OCI-LY1 (cell line): ENCODE data around the gene PLA2G6.

Source experiments
- H2AFZ ChIP-seq: fragments of 200-600 bp; sonication (generic), shearing (Covaris generic); 2 replicates; pipeline ENCODE4 v1.6.0; 2014; ENCODE audit warnings: antibody characterized with exemption, mild to moderate bottlenecking, low read length
- H3F3A ChIP-seq: fragments of 200-600 bp; sonication (generic), shearing (Covaris generic); 2 replicates; pipeline ENCODE4 v1.6.0; 2014; ENCODE audit warnings: mild to moderate bottlenecking, antibody characterized with exemption, low read length, moderate library complexity; ENCODE audit not compliant: insufficient read depth
- H3K27ac ChIP-seq: fragments of 200-600 bp; sonication (generic); 2 replicates; pipeline ENCODE4 v1.5.1; 2014; ENCODE audit warnings: low read length, mixed run types, mild to moderate bottlenecking, low read depth; ENCODE audit not compliant: poor library complexity, severe bottlenecking
- H3K27me3 ChIP-seq: fragments of 200-600 bp; sonication (generic); 2 replicates; pipeline ENCODE4 v1.6.0; 2014; ENCODE audit warnings: antibody characterized with exemption, mild to moderate bottlenecking, low read length, moderate library complexity; ENCODE audit not compliant: insufficient read depth
- H3K36me3 ChIP-seq: fragments of 200-600 bp; sonication (generic); 2 replicates; pipeline ENCODE4 v1.6.1; 2014; ENCODE audit warnings: mild to moderate bottlenecking, antibody characterized with exemption, low read length, moderate library complexity, mixed read lengths; ENCODE audit not compliant: insufficient read depth
- H3K4me1 ChIP-seq: fragments of 200-600 bp; sonication (generic); 2 replicates; pipeline ENCODE4 v1.5.1; 2014; ENCODE audit warnings: mild to moderate bottlenecking, low read length, moderate library complexity; ENCODE audit not compliant: insufficient read depth, severe bottlenecking
- H3K4me2 ChIP-seq: fragments of 200-600 bp; sonication (generic), shearing (Covaris generic); 2 replicates; pipeline ENCODE4 v1.6.1; 2014; ENCODE audit warnings: low read length
- H3K4me3 ChIP-seq: fragments of 200-600 bp; sonication (generic); 2 replicates; pipeline ENCODE4 v1.5.1; 2014; ENCODE audit warnings: low read length, low read depth, mild to moderate bottlenecking, mixed read lengths; ENCODE audit not compliant: poor library complexity, severe bottlenecking
- H3K79me2 ChIP-seq: fragments of 200-600 bp; shearing (Covaris generic); 2 replicates; pipeline ENCODE4 v1.6.1; 2016; ENCODE audit warnings: mixed run types, low read length, mixed read lengths; ENCODE audit not compliant: insufficient read depth
- H3K9ac ChIP-seq: fragments of 200-600 bp; sonication (generic), shearing (Covaris generic); 2 replicates; pipeline ENCODE4 v1.6.1; 2014; ENCODE audit warnings: mild to moderate bottlenecking, low read length, mixed read lengths
- H3K9me2 ChIP-seq: fragments of 200-600 bp; sonication (generic), shearing (Covaris generic); 2 replicates; pipeline ENCODE4 v1.6.1; 2014; ENCODE audit warnings: low read depth, mild to moderate bottlenecking, low read length, mixed read lengths
- H3K9me3 ChIP-seq: fragments of 200-600 bp; shearing (Covaris generic); 2 replicates; pipeline ENCODE4 v1.6.1; 2014; ENCODE audit warnings: low read length, mixed read lengths
- H4K20me1 ChIP-seq: fragments of 200-600 bp; sonication (generic), shearing (Covaris generic); 2 replicates; pipeline ENCODE4 v1.6.0; 2016; ENCODE audit warnings: mild to moderate bottlenecking, low read length; ENCODE audit not compliant: insufficient read depth
- CTCF ChIP-seq: fragments of 200-600 bp; sonication (generic), shearing (Covaris generic); IDR thresholded peaks from 2 replicates; pipeline ENCODE4 v1.5.1; 2017; ENCODE audit warnings: mild to moderate bottlenecking, antibody characterized with exemption, low read length, moderate library complexity, mixed read lengths
- EZH2 ChIP-seq: fragments of 200-600 bp; sonication (generic), shearing (Covaris generic); IDR thresholded peaks from 2 replicates; pipeline ENCODE4 v1.8.0; 2017; ENCODE audit warnings: borderline replicate concordance, mixed run types, mild to moderate bottlenecking, antibody characterized with exemption, low read length, moderate library complexity, mixed read lengths

Gene PLA2G6

GRCh38 chr22:38144025-38144405 lies 37.6 kb downstream of the PLA2G6 start:
- no peaks in the 10 kb centered on the region for H4K20me1 ChIP-seq
- H3K36me3 ChIP-seq: peaks cover 8% of the 10 kb centered on the region
- no peaks in the 10 kb centered on the region for H3K79me2 ChIP-seq
- H3K4me2 ChIP-seq: no peak overlapping the region
- H3F3A ChIP-seq: no peaks in the 10 kb centered on the region
- H3K4me3 ChIP-seq: no peak overlapping the region
- no peak overlapping the region for H3K9ac ChIP-seq
- H3K9me3 ChIP-seq: no peaks in the 10 kb centered on the region
- peaks cover 5% of the 10 kb centered on the region for H3K4me1 ChIP-seq
- TF ChIP-seq CTCF (no peak), EZH2 (no peak)
- no peak overlapping the region for H3K27ac ChIP-seq
- H2AFZ ChIP-seq: no peak overlapping the region
- no peaks in the 10 kb centered on the region for H3K27me3 ChIP-seq
- no peaks in the 10 kb centered on the region for H3K9me2 ChIP-seq

- H3K9ac ChIP-seq: no peak overlapping the region
- peaks cover 8% of the 10 kb centered on the region for H3K36me3 ChIP-seq
- no peaks in the 10 kb centered on the region for H4K20me1 ChIP-seq
- H3K27ac ChIP-seq: no peak overlapping the region
- H3K27me3 ChIP-seq: no peaks in the 10 kb centered on the region
- TF ChIP-seq EZH2 (no peak), CTCF (no peak)
- no peak overlapping the region for H3K4me2 ChIP-seq
- H3K4me1 ChIP-seq: no peaks in the 10 kb centered on the region
- H3K4me3 ChIP-seq: no peak overlapping the region
- H3K9me2 ChIP-seq: no peaks in the 10 kb centered on the region
- no peak overlapping the region for H2AFZ ChIP-seq
- no peaks in the 10 kb centered on the region for H3K79me2 ChIP-seq
- H3K9me3 ChIP-seq: no peaks in the 10 kb centered on the region
- H3F3A ChIP-seq: no peaks in the 10 kb centered on the region
These were observed 39.0 kb downstream of the PLA2G6 start for GRCh38 chr22:38142606-38143005.

GRCh38 chr22:38141217-38141973 lies 40.2 kb downstream of the PLA2G6 start:
- no peaks in the 10 kb centered on the region for H4K20me1 ChIP-seq
- TF ChIP-seq EZH2 (no peak), CTCF (no peak)
- H3K9ac ChIP-seq: no peak overlapping the region
- no peak overlapping the region for H2AFZ ChIP-seq
- no peaks in the 10 kb centered on the region for H3K79me2 ChIP-seq
- H3F3A ChIP-seq: no peaks in the 10 kb centered on the region
- H3K27me3 ChIP-seq: no peaks in the 10 kb centered on the region
- H3K36me3 ChIP-seq: peaks cover 8% of the 10 kb centered on the region
- H3K9me3 ChIP-seq: no peaks in the 10 kb centered on the region
- H3K4me2 ChIP-seq: no peak overlapping the region
- no peak overlapping the region for H3K27ac ChIP-seq
- H3K4me3 ChIP-seq: no peak overlapping the region
- no peaks in the 10 kb centered on the region for H3K9me2 ChIP-seq
- H3K4me1 ChIP-seq: no peaks in the 10 kb centered on the region
